HepG2 (cell line): ENCODE data around the gene CTNNBL1. TPM values are rescaled to one million over a fixed set of nuclear protein-coding genes. Genes with fewer than 3 reads are reported as not detected.

Experiments
- ATAC-seq: fragments of 200-7000 bp; cut with Tn5 transposase; 3 replicates; pipeline ENCODE4 v1.9.1; 2020; ENCODE audit warnings: mild to moderate bottlenecking, moderate library complexity
- BruUV-seq: library from RNA; stranded (reverse); fragments of 400-500 nt; replicated peaks from 2 replicates; lab custom pipeline; 2021; lab: Mats Ljungman, UMichigan
- CTCF ChIA-PET: fragments of 300-600 bp; formaldehyde crosslinking; extraction: SDS; loops from one replicate; lab custom pipeline; 2021; ENCODE audit warnings: low total read pairs, inconsistent platforms, low intra/inter-chr PET ratio; lab: Yijun Ruan, JAX
- POLR2A ChIA-PET: fragments of 350-600 bp; sonication (Branson Sonifier 250); formaldehyde crosslinking; loops from one replicate; lab custom pipeline; 2020; ENCODE audit warnings: antibody characterized with exemption, inconsistent platforms; lab: Yijun Ruan, JAX
- DNase-seq: peaks from one replicate; pipeline ENCODE4 v3.0.0-alpha.2; 2015; ENCODE audit warnings: low spot score
- FAIRE-seq: peaks from 3 replicates; lab custom pipeline; 2011; peaks lifted over from hg19 to GRCh38; lab: Jason Lieb, UNC
- H2AFZ ChIP-seq: one replicate; pipeline ENCODE4 v1.6.1; 2011; ENCODE audit warnings: low read length, inconsistent platforms
- H3K27ac ChIP-seq: fragments of 300-600 bp; 3 replicates; pipeline ENCODE4 v1.8.0; 2011; ENCODE audit warnings: mixed run types, mild to moderate bottlenecking, mixed read lengths, low read length, inconsistent platforms; ENCODE audit not compliant: insufficient read depth; ENCODE audit errors: extremely low read length
- H3K27me3 ChIP-seq, 2 experiments: fragments of 200-600 bp in 1 of 2; 2 replicates in 1 of 2; 3 replicates in 1 of 2; pipeline versions ENCODE4 v1.6.0 to v1.8.0; 2011; ENCODE audit warnings: low read length in 2 of 2, mild to moderate bottlenecking in 2 of 2, moderate library complexity in 2 of 2, inconsistent platforms in 1 of 2; ENCODE audit not compliant: insufficient read depth in 2 of 2, control insufficient read depth in 1 of 2
- H3K36me3 ChIP-seq, 2 experiments: fragments of 200-600 bp in 1 of 2; replicated peaks in 1 of 2; 2 replicates in 1 of 2; 3 replicates in 1 of 2; pipeline versions ENCODE4 v1.5.1 to v1.8.0; 2011; ENCODE audit warnings: low read length in 2 of 2, inconsistent platforms in 1 of 2; ENCODE audit not compliant: insufficient read depth in 2 of 2, control insufficient read depth in 1 of 2
- H3K4me1 ChIP-seq: 2 replicates; pipeline ENCODE4 v1.5.1; 2012; ENCODE audit warnings: low read length, inconsistent platforms; ENCODE audit not compliant: insufficient read depth
- H3K4me2 ChIP-seq: 2 replicates; pipeline ENCODE4 v1.6.0; 2011; ENCODE audit warnings: low read depth, low read length, inconsistent platforms
- H3K4me3 ChIP-seq, 3 experiments: fragments of 200-600 bp in 1 of 3; sonication (generic), shearing (Covaris generic) in 1 of 3; replicated peaks in 1 of 3; 2 replicates each; pipeline ENCODE4 v1.5.1; 2011 to 2016; ENCODE audit warnings: low read length in 3 of 3, inconsistent platforms in 2 of 3, low read depth in 2 of 3, mild to moderate bottlenecking in 2 of 3, control low read depth in 1 of 3, mixed read lengths in 1 of 3; ENCODE audit not compliant: insufficient read depth in 1 of 3
- H3K79me2 ChIP-seq: one replicate; pipeline ENCODE4 v1.6.1; 2011; ENCODE audit warnings: low read length, inconsistent platforms; ENCODE audit not compliant: insufficient read depth
- H3K9ac ChIP-seq: 2 replicates; pipeline ENCODE4 v1.6.0; 2011; ENCODE audit warnings: mild to moderate bottlenecking, low read depth, low read length, inconsistent platforms; ENCODE audit not compliant: insufficient read depth
- H3K9me3 ChIP-seq: 2 replicates; pipeline ENCODE4 v1.5.1; 2012; ENCODE audit warnings: mild to moderate bottlenecking, low read length
- H4K20me1 ChIP-seq: 2 replicates; pipeline ENCODE4 v1.6.0; 2011; ENCODE audit warnings: inconsistent platforms, mild to moderate bottlenecking, low read length, moderate library complexity; ENCODE audit not compliant: insufficient read depth
- NR1H2 ChIP-seq: sonication (generic); formaldehyde crosslinking; IDR thresholded peaks from 2 replicates; pipeline ENCODE4 v1.8.1; 2022; ENCODE audit warnings: low read depth, missing genetic modification reagents, borderline replicate concordance
- POLR2AphosphoS5 ChIP-seq: IDR thresholded peaks from 2 replicates; pipeline ENCODE4 v1.6.1; 2012; ENCODE audit warnings: low read depth, low read length
- RNF2 ChIP-seq: fragments of 450-650 bp; conservative IDR thresholded peaks from 2 replicates; pipeline ENCODE4 v1.6.1; 2016; ENCODE audit warnings: low read depth
- WIZ ChIP-seq: sonication (generic); formaldehyde crosslinking; IDR thresholded peaks from 2 replicates; pipeline ENCODE4 v1.5.1; 2020; ENCODE audit warnings: mild to moderate bottlenecking, missing genetic modification reagents
- ZFX ChIP-seq: sonication (generic); formaldehyde crosslinking; IDR thresholded peaks from 2 replicates; pipeline ENCODE4 v1.4.0; 2020; ENCODE audit warnings: mild to moderate bottlenecking, low read depth, missing genetic modification reagents, moderate library complexity
- ZNF382 ChIP-seq: sonication (generic); formaldehyde crosslinking; IDR thresholded peaks from 2 replicates; pipeline ENCODE4 v1.5.0; 2020; ENCODE audit warnings: missing genetic modification reagents, mild to moderate bottlenecking, borderline replicate concordance
- ZNF629 ChIP-seq: sonication (generic); formaldehyde crosslinking; conservative IDR thresholded peaks from 2 replicates; pipeline ENCODE4 v1.5.0; 2020; ENCODE audit warnings: missing genetic modification reagents
- ZSCAN9 ChIP-seq: IDR thresholded peaks from 2 replicates; pipeline ENCODE4 v1.6.1; 2016; ENCODE audit warnings: borderline replicate concordance
- WGBS: methylation state at CpG from one replicate; pipeline ENCODE4 v1.1.6; 2017; ENCODE audit warnings: low lambda C conversion rate; 5-methylcytosine and 5-hydroxymethylcytosine counted together
- in situ Hi-C: cut with HindIII; loops from 2 replicates; pipeline ENCODE4 v1.10.0; 2017; ENCODE audit warnings: low pct_unique_long_range_greater_than_20kb; ENCODE audit not compliant: extremely low pct_ligation_motif_present
- intact Hi-C: fragments of 100-400 bp; cut with micrococcal nuclease; formaldehyde crosslinking; loops from one replicate; pipeline ENCODE4 v1.10.0; 2022; ENCODE audit not compliant: unreplicated experiment
- polyA plus RNA-seq, 8 experiments: library from polyadenylated mRNA; depleted of rRNA in 3 of 8; stranded (reverse) in 7 of 8; unstranded in 1 of 8; fragments of >200 nt; fragmentation: Illumina TruSeq in 4 of 8; extraction: Trizol in 4 of 8; gene quantifications; 2 replicates each; pipeline versions ENCODE4 v1.2.1 to v1.2.3, GENCODE V29; 2011 to 2016; ENCODE audit warnings: low read depth in 4 of 8, missing spikeins in 1 of 8, mixed read lengths in 1 of 8; ENCODE audit not compliant: insufficient read depth in 1 of 8
- total RNA-seq, 5 experiments: library from RNA; depleted of rRNA; stranded (reverse); fragments of >200 nt; fragmentation: Illumina TruSeq; extraction: Trizol; gene quantifications; 2 replicates each; pipeline ENCODE4 v1.2.3, GENCODE V29; 2016; ENCODE audit warnings: low read depth in 1 of 5
- TF ChIP-seq, protein P1 (sequence below): sonication (generic); formaldehyde crosslinking; IDR thresholded peaks from 2 replicates; pipeline ENCODE4 v1.8.0; 2022; ENCODE audit warnings: missing genetic modification reagents, mild to moderate bottlenecking, moderate library complexity, borderline replicate concordance

The CTNNBL1 gene
- total and polyA plus RNA-seq, 2 of the 13 experiments (the other 11 are each of a cell fraction or from before 2014, with no cell fraction given): 49.3 to 94.6 TPM

DNA sequence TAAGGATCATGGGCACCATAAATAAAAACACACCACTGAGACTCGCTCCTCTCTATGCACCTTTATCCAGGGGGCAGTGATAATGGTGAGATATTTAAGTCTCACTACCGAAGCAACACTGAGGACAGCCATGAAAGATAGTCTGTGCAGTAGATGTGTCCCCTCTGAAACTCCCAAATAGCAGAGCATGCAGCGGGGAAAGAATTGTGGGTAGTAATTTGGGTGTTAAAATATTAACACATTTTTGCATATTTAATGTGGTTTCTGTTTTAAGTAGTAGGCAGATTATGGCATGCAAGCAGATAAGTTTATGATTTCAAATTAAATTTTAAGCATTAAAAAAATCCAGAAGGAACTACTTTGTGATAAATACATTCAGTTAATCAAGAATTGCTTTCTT lies 82.7 kb downstream of the CTNNBL1 start:
- FAIRE-seq (no peak), ATAC-seq (no peak), DNase-seq (no peak)
- H3K9ac ChIP-seq: no peak overlapping the region
- no peak overlapping the region for H2AFZ ChIP-seq
- ChIA-PET POLR2A (no interaction called here), CTCF (no interaction called here)
- TF ChIP-seq NR1H2 (CRISPR knock-in tag): no peak
- no peak for TF ChIP-seq ZNF629
- TF ChIP-seq ZFX: no peak
- TF ChIP-seq POLR2AphosphoS5: no peak
- TF ChIP-seq ZSCAN9: no peak
- no peak for TF ChIP-seq RNF2
- TF ChIP-seq ZNF382 (CRISPR knock-in tag): no peak
- TF ChIP-seq, protein P1, sequence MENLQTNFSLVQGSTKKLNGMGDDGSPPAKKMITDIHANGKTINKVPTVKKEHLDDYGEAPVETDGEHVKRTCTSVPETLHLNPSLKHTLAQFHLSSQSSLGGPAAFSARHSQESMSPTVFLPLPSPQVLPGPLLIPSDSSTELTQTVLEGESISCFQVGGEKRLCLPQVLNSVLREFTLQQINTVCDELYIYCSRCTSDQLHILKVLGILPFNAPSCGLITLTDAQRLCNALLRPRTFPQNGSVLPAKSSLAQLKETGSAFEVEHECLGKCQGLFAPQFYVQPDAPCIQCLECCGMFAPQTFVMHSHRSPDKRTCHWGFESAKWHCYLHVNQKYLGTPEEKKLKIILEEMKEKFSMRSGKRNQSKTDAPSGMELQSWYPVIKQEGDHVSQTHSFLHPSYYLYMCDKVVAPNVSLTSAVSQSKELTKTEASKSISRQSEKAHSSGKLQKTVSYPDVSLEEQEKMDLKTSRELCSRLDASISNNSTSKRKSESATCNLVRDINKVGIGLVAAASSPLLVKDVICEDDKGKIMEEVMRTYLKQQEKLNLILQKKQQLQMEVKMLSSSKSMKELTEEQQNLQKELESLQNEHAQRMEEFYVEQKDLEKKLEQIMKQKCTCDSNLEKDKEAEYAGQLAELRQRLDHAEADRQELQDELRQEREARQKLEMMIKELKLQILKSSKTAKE (CRISPR knock-in tag): no peak
- no peak for TF ChIP-seq WIZ (CRISPR knock-in tag)
- WGBS: 95% methylated on average over 3 of the region's 3 CpGs
- in situ Hi-C loops (no loop called here), intact Hi-C loops (no loop called here)
- no peak overlapping the region for H3K27ac ChIP-seq
- no peaks in the 10 kb centered on the region for H3K27me3 ChIP-seq
- H3K4me2 ChIP-seq: no peak overlapping the region
- H3K36me3 ChIP-seq: peaks cover 11 to 34% of the 10 kb centered on the region in 2 experiments; a peak in 4 of 5 replicates
- no peaks in the 10 kb centered on the region for H3K9me3 ChIP-seq
- BruUV-seq: no TSS peak
- no peaks in the 10 kb centered on the region for H3K4me1 ChIP-seq
- no peaks in the 10 kb centered on the region for H4K20me1 ChIP-seq
- H3K79me2 ChIP-seq: no peaks in the 10 kb centered on the region
- no peak overlapping the region for H3K4me3 ChIP-seq
